AG09319 (cell line): ENCODE data around the gene ANKRD31.
"Not testable (repeated sequence)": the region's sequence is repeated elsewhere in the genome, so short reads cannot be mapped to it uniquely, and the experiment has no call there.

ENCODE experiments used
- DNase-seq: peaks from one replicate; pipeline ENCODE4 v3.0.0-alpha.2; 2010; ENCODE audit warnings: low read depth; ENCODE audit errors: extremely low read depth
- TF ChIP-seq, protein P1 (sequence below): IDR thresholded peaks from 2 replicates; pipeline ENCODE4 v1.5.1; 2011; ENCODE audit warnings: low read depth, mild to moderate bottlenecking, inconsistent platforms, low read length, moderate library complexity

ANKRD31 gene

DNA sequence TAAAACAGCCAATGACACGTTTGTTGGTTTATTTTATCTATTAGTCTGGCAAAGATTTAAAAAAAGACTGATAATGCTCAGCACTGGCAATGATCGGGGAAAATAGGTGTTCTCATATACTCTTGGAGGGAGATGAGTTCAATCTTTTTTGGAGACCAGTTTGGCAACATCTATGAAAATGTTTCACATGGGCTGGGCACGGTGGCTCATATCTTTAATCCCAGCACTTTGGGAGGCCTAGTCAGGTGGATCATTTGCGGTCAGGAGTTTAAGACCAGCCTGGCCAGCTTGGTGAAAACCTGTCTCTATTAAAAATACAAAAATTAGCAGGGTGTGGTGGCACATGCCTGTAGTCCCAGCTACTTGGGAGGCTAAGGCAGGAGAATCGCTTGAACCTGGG is 6.8 kb upstream of the ANKRD31 start:
- DNase-seq = no peak
- TF ChIP-seq, protein P1, sequence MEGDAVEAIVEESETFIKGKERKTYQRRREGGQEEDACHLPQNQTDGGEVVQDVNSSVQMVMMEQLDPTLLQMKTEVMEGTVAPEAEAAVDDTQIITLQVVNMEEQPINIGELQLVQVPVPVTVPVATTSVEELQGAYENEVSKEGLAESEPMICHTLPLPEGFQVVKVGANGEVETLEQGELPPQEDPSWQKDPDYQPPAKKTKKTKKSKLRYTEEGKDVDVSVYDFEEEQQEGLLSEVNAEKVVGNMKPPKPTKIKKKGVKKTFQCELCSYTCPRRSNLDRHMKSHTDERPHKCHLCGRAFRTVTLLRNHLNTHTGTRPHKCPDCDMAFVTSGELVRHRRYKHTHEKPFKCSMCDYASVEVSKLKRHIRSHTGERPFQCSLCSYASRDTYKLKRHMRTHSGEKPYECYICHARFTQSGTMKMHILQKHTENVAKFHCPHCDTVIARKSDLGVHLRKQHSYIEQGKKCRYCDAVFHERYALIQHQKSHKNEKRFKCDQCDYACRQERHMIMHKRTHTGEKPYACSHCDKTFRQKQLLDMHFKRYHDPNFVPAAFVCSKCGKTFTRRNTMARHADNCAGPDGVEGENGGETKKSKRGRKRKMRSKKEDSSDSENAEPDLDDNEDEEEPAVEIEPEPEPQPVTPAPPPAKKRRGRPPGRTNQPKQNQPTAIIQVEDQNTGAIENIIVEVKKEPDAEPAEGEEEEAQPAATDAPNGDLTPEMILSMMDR = no peak

DNA sequence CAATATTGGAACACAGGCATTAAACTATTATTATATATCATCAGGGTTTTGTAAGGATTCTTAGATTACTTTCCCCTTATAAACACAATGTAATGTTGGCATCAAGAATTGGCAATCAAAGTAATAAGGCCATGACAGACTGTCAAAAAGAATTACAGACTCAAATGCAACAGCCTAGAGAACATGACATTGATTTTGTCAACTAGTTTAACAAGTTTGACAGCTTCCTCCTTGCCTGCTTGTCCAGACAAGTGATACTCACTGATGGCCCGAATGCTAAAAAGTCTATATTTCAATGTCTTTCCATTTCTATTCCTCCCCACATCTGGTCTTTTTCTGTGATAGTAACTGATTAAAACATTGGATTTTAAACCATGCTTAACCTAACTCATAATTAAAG is 6.4 kb upstream of the ANKRD31 start:
- no peak for DNase-seq

GRCh38 chr5:75242067-75242466 is 5.4 kb upstream of the ANKRD31 start:
- DNase-seq = no peak
- TF ChIP-seq, protein P1 = no peak

More for the DNA sequence above, 6.4 kb upstream of the ANKRD31 start:
- TF ChIP-seq, protein P1 = no peak

GRCh38 chr5:75239681-75240080 is 3.0 kb upstream of the ANKRD31 start:
- TF ChIP-seq, protein P1 = no peak
- DNase-seq = no peak

DNA sequence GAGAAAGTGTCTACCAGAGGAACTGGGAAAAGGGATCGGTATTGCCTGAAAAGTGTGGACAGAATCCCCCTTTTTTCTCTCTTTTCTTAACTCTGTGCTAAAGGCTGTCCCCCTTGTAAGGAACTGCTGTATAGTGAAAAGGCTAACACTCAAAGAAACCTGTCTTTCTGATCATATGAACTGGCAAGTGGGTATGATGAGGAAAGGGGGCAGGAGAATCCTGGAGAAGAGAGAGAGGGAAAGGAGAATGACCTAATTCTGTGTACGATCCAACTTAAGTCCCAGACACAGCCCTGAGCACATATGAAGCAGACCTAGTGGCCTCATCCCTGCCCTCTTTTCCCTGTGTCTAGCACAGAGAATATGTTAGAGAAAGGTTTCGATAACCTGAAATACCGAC is 967 bp downstream of the ANKRD31 start:
- DNase-seq = no peak
- TF ChIP-seq, protein P1 = no peak

DNA sequence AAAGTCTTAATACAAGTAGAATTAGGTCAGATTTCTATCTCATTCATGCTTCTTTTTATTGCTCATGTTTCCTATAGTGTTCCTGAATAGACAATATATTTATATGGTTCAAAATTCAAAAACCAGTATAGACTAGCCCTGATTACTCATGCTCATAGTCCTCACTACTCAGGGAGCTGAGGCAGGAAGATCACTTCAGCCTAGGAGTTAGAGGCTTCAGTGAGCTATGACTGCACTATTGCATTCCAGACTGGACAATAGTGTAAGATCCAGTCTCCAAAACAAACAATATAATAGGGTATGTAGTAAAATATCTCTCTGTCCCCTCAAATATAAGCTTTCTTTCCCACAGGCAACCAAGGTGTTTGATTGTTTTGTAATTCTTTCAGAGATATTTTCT is 2.4 kb downstream of the ANKRD31 start:
- no peak for DNase-seq
- TF ChIP-seq, protein P1 = no peak

- DNase-seq = no peak
- TF ChIP-seq, protein P1 = no peak
These were observed 9.8 kb downstream of the ANKRD31 start for GRCh38 chr5:75226916-75227315.

GRCh38 chr5:75225506-75225905 is 11.2 kb downstream of the ANKRD31 start:
- no peak for DNase-seq
- TF ChIP-seq, protein P1 = no peak

DNA sequence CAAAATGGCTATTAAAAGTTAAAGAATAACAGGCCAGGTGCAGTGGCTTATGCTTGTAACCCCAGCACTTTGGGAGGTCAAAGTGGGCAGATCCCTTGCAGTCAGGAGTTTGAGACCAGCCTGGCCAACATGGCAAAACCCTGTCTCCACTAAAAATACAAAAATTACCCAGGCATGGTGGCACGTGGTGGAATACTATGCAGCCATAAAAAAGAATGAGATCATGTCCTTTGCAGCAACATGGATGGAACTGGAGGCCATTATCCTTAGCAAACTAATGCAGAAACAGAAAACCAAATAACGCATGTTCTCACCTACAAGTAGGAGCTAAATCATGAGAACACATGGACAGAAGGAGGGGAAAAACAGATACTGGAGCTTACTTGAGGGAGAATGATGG is 15.9 kb downstream of the ANKRD31 start:
- DNase-seq = not testable (repeated sequence)
